ENCODE results near the gene ZMYND8. TPM values are rescaled to one million over a fixed set of nuclear protein-coding genes. Genes with fewer than 3 reads are reported as not detected.

Gene ZMYND8
- total RNA-seq, 3 donors from 2014 or later (not counting 1 experiment from before 2014, with no cell fraction given): 57.6 to 72.6 (median 69.8) TPM

- TF ChIP-seq CTCF (IDR thresholded peaks at IDR 0.05): peak; percentile 77
- no peak overlapping the region for H3K4me3 ChIP-seq (ENCODE audit: low read length)
- peaks cover 77% of the 10 kb centered on the region for H3K36me3 ChIP-seq (ENCODE audit: control insufficient read depth, insufficient read depth, low read length)
- intact Hi-C loops (cut with micrococcal nuclease): loop anchor here (1.0 kb wide), 1 partner anchor 164 kb away; no protein-coding TSS in a partner anchor
- H3K9me3 Mint-ChIP-seq: no peaks in the 10 kb centered on the region
- H3K27ac ChIP-seq (ENCODE audit: low read length): no peak overlapping the region
- peaks cover 17% of the 10 kb centered on the region for H3K36me3 Mint-ChIP-seq
- ATAC-seq (peak in 2 of 3 donors; percentile 57 to 69), DNase-seq (peak; percentile 42 to 67)
- H3K4me3 Mint-ChIP-seq: no peak overlapping the region
- 94% methylated on average over 8 of the region's 8 CpGs for WGBS (ENCODE audit: insufficient coverage)
- H3K9me3 ChIP-seq (ENCODE audit: control insufficient read depth, insufficient read depth, low read length): no peaks in the 10 kb centered on the region
- H3K27ac Mint-ChIP-seq: peak overlapping the region in 1 of 2 donors; percentile 35
- no peaks in the 10 kb centered on the region for H3K27me3 Mint-ChIP-seq (ENCODE audit: low read depth in 2 of 2)
- no peaks in the 10 kb centered on the region for H3K27me3 ChIP-seq (ENCODE audit: control insufficient read depth, insufficient read depth, low read length)
- peaks cover 16 to 18% of the 10 kb centered on the region in 2 donors for H3K4me1 Mint-ChIP-seq
- no peaks in the 10 kb centered on the region for H3K4me1 ChIP-seq (ENCODE audit: control insufficient read depth, insufficient read depth, low read length)
Measured at GRCh38 chr20:47220161-47220582, 136.3 kb downstream of the ZMYND8 start.

- H3K4me3 ChIP-seq (ENCODE audit: low read length): no peak overlapping the region
- no peak for TF ChIP-seq CTCF (IDR thresholded peaks at IDR 0.05)
- peaks cover 15% of the 10 kb centered on the region for H3K36me3 Mint-ChIP-seq
- 92% methylated on average over 12 of the region's 12 CpGs for WGBS (ENCODE audit: insufficient coverage)
- no peaks in the 10 kb centered on the region for H3K27me3 Mint-ChIP-seq (ENCODE audit: low read depth in 2 of 2)
- H3K4me3 Mint-ChIP-seq: no peak overlapping the region
- no peak for DNase-seq
- H3K4me1 ChIP-seq (ENCODE audit: control insufficient read depth, insufficient read depth, low read length): no peaks in the 10 kb centered on the region
- H3K27ac ChIP-seq (ENCODE audit: low read length): no peak overlapping the region
- no peak for ATAC-seq
- no peaks in the 10 kb centered on the region for H3K9me3 ChIP-seq (ENCODE audit: control insufficient read depth, insufficient read depth, low read length)
- H3K36me3 ChIP-seq (ENCODE audit: control insufficient read depth, insufficient read depth, low read length): peaks cover 67% of the 10 kb centered on the region
- peaks cover 16 to 18% of the 10 kb centered on the region in 2 donors for H3K4me1 Mint-ChIP-seq
- H3K9me3 Mint-ChIP-seq: no peaks in the 10 kb centered on the region
- H3K27ac Mint-ChIP-seq: peak overlapping the region; percentile 39 to 51
- H3K27me3 ChIP-seq (ENCODE audit: control insufficient read depth, insufficient read depth, low read length): no peaks in the 10 kb centered on the region
- intact Hi-C loops (cut with micrococcal nuclease): no loop called here
Measured at GRCh38 chr20:47217482-47218446, 138.7 kb downstream of the ZMYND8 start.

- intact Hi-C loops (cut with micrococcal nuclease): no loop called here
- Mint-ChIP-seq H3K27me3 (ENCODE audit: low read depth in 2 of 2) (no peaks in the 10 kb centered on the region), H3K4me3 (no peak overlapping the region), H3K36me3 (peaks cover 7% of the 10 kb centered on the region), H3K9me3 (no peaks in the 10 kb centered on the region), H3K4me1 (peaks cover 10 to 11% of the 10 kb centered on the region in 2 donors), H3K27ac (peak overlapping the region in 1 of 2 donors; percentile 21)
- TF ChIP-seq CTCF (IDR thresholded peaks at IDR 0.05): no peak
- Histone ChIP-seq H3K9me3 (ENCODE audit: control insufficient read depth, insufficient read depth, low read length) (no peaks in the 10 kb centered on the region), H3K4me1 (ENCODE audit: control insufficient read depth, insufficient read depth, low read length) (no peaks in the 10 kb centered on the region), H3K36me3 (ENCODE audit: control insufficient read depth, insufficient read depth, low read length) (peaks cover 71% of the 10 kb centered on the region), H3K27me3 (ENCODE audit: control insufficient read depth, insufficient read depth, low read length) (no peaks in the 10 kb centered on the region), H3K4me3 (ENCODE audit: low read length) (no peak overlapping the region), H3K27ac (ENCODE audit: low read length) (no peak overlapping the region)
- ATAC-seq (no peak), DNase-seq (no peak)
- WGBS (ENCODE audit: insufficient coverage): 97% methylated on average over 7 of the region's 7 CpGs
Measured at GRCh38 chr20:47216819-47217410, 139.6 kb downstream of the ZMYND8 start.
